IMR-90 (cell line): ENCODE data around the gene HSP90AA1. TPM values are rescaled to one million over a fixed set of nuclear protein-coding genes. Genes with fewer than 3 reads are reported as not detected.

Experiments used
- ATAC-seq: fragments of 200-7000 bp; cut with Tn5 transposase; 2 replicates; pipeline ENCODE4 v1.9.1; 2020; ENCODE audit warnings: low read depth, mild to moderate bottlenecking, moderate library complexity
- BruUV-seq: library from RNA; stranded (reverse); fragments of 400-500 nt; replicated peaks from 2 replicates; lab custom pipeline; 2021; lab: Mats Ljungman, UMichigan
- CTCF ChIA-PET: fragments of 300-600 bp; formaldehyde crosslinking; extraction: SDS; loops from one replicate; lab custom pipeline; 2021; ENCODE audit warnings: antibody characterized with exemption; lab: Yijun Ruan, JAX
- POLR2A ChIA-PET: fragments of 300-600 bp; sonication (Branson Sonifier 250); formaldehyde crosslinking; loops from one replicate; lab custom pipeline; 2022; ENCODE audit warnings: antibody characterized with exemption; ENCODE audit not compliant: unreplicated experiment; lab: Charles Lee
- DNase-seq: peaks from one replicate; pipeline ENCODE4 v3.0.0; 2013
- H2AFZ ChIP-seq: replicated peaks from 2 replicates; pipeline ENCODE3; 2013; ENCODE audit warnings: low read length, mild to moderate bottlenecking; ENCODE audit not compliant: poor library complexity
- H2AK5ac ChIP-seq: 2 replicates; pipeline ENCODE4 v1.6.1; 2013; ENCODE audit warnings: low read depth, low read length, inconsistent platforms
- H2AK9ac ChIP-seq: replicated peaks from 2 replicates; pipeline ENCODE3; 2013; ENCODE audit warnings: mild to moderate bottlenecking, low read depth, low read length, moderate library complexity; ENCODE audit not compliant: poor library complexity
- H2BK120ac ChIP-seq: 2 replicates; pipeline ENCODE4 v1.6.1; 2013; ENCODE audit warnings: low read depth, low read length, inconsistent platforms
- H2BK15ac ChIP-seq: 3 replicates; pipeline ENCODE4 v1.6.1; 2013; ENCODE audit warnings: low read depth, low read length, inconsistent platforms
- H2BK20ac ChIP-seq: 2 replicates; pipeline ENCODE4 v1.6.1; 2013; ENCODE audit warnings: low read depth, mild to moderate bottlenecking, inconsistent platforms, low read length, moderate library complexity
- H2BK5ac ChIP-seq: 2 replicates; pipeline ENCODE4 v1.6.1; 2013; ENCODE audit warnings: mild to moderate bottlenecking, low read depth, low read length, inconsistent platforms; ENCODE audit not compliant: poor library complexity, severe bottlenecking
- H3K14ac ChIP-seq: replicated peaks from 2 replicates; pipeline ENCODE4 v1.6.1; 2013; ENCODE audit warnings: low read depth, low read length, inconsistent platforms
- H3K18ac ChIP-seq: 2 replicates; pipeline ENCODE4 v1.6.1; 2013; ENCODE audit warnings: low read depth, low read length, control low read depth
- H3K23ac ChIP-seq: 2 replicates; pipeline ENCODE4 v1.6.1; 2013; ENCODE audit warnings: low read depth, low read length, inconsistent platforms
- H3K27ac ChIP-seq: 2 replicates; pipeline ENCODE4 v1.5.1; 2013; ENCODE audit warnings: mild to moderate bottlenecking, control low read depth, low read length; ENCODE audit not compliant: insufficient read depth
- H3K27me3 ChIP-seq: 2 replicates; pipeline ENCODE4 v1.6.1; 2013; ENCODE audit warnings: low read length; ENCODE audit not compliant: control insufficient read depth, insufficient read depth
- H3K36me3 ChIP-seq: 2 replicates; pipeline ENCODE4 v1.6.1; 2013; ENCODE audit warnings: low read length, mixed read lengths; ENCODE audit not compliant: control insufficient read depth, insufficient read depth
- H3K4ac ChIP-seq: 2 replicates; pipeline ENCODE4 v1.6.1; 2013; ENCODE audit warnings: low read depth, low read length, inconsistent platforms
- H3K4me1 ChIP-seq: 2 replicates; pipeline ENCODE4 v1.6.1; 2013; ENCODE audit warnings: low read length, mixed read lengths; ENCODE audit not compliant: control insufficient read depth, insufficient read depth
- H3K4me2 ChIP-seq: 2 replicates; pipeline ENCODE4 v1.6.1; 2013; ENCODE audit warnings: low read depth, mild to moderate bottlenecking, control low read depth, low read length, moderate library complexity
- H3K4me3 ChIP-seq: 2 replicates; pipeline ENCODE4 v1.5.1; 2013; ENCODE audit warnings: low read depth, mild to moderate bottlenecking, control low read depth, low read length, moderate library complexity; ENCODE audit not compliant: insufficient read depth
- H3K56ac ChIP-seq: 2 replicates; pipeline ENCODE4 v1.6.1; 2013; ENCODE audit warnings: low read length, inconsistent platforms; ENCODE audit not compliant: insufficient read depth; ENCODE audit errors: extremely low read depth
- H3K79me1 ChIP-seq, 2 experiments: 2 replicates each; pipeline ENCODE4 v1.6.1; 2013; ENCODE audit warnings: low read length in 2 of 2, inconsistent platforms in 1 of 2, low read depth in 1 of 2
- H3K9ac ChIP-seq: 2 replicates; pipeline ENCODE4 v1.6.1; 2013; ENCODE audit warnings: low read depth, low read length, control low read depth
- H3K9me1 ChIP-seq: 2 replicates; pipeline ENCODE4 v1.6.1; 2013; ENCODE audit warnings: low read length, inconsistent platforms; ENCODE audit not compliant: insufficient read depth
- H3K9me3 ChIP-seq: 2 replicates; pipeline ENCODE4 v1.6.1; 2013; ENCODE audit warnings: low read length; ENCODE audit not compliant: control insufficient read depth, insufficient read depth
- H4K20me1 ChIP-seq: 2 replicates; pipeline ENCODE4 v1.6.1; 2013; ENCODE audit warnings: low read length, inconsistent platforms; ENCODE audit not compliant: insufficient read depth
- H4K5ac ChIP-seq: 2 replicates; pipeline ENCODE4 v1.6.1; 2013; ENCODE audit warnings: mild to moderate bottlenecking, low read depth, low read length, control low read depth
- H4K8ac ChIP-seq, 2 experiments: 2 replicates each; pipeline ENCODE4 v1.6.1; 2013; ENCODE audit warnings: low read depth in 2 of 2, low read length in 2 of 2, control low read depth in 1 of 2, inconsistent platforms in 1 of 2
- H4K91ac ChIP-seq: 2 replicates; pipeline ENCODE4 v1.6.1; 2013; ENCODE audit warnings: low read depth, low read length, inconsistent platforms; ENCODE audit not compliant: insufficient read depth
- BHLHE40 ChIP-seq: fragments of 150-350 bp; IDR thresholded peaks from 2 replicates; pipeline ENCODE4 v1.6.1; 2016; ENCODE audit warnings: mild to moderate bottlenecking, low read depth, low read length
- CEBPB ChIP-seq: IDR thresholded peaks from 2 replicates; pipeline ENCODE4 v1.6.1; 2012; ENCODE audit warnings: low read depth, low read length, improper control_type of control experiment
- FOS ChIP-seq: fragments of 150-350 bp; IDR thresholded peaks from 2 replicates; pipeline ENCODE4 v1.6.1; 2016; ENCODE audit warnings: low read depth, low read length
- MAZ ChIP-seq: IDR thresholded peaks from 2 replicates; pipeline ENCODE4 v1.6.1; 2012; ENCODE audit warnings: low read depth, mild to moderate bottlenecking, low read length, improper control_type of control experiment, moderate library complexity, borderline replicate concordance
- POLR2A ChIP-seq: IDR thresholded peaks from 2 replicates; pipeline ENCODE4 v1.6.1; 2012; ENCODE audit warnings: mild to moderate bottlenecking, low read depth, low read length
- RAD21 ChIP-seq: IDR thresholded peaks from 2 replicates; pipeline ENCODE4 v1.6.1; 2012; ENCODE audit warnings: low read length, improper control_type of control experiment
- SMC3 ChIP-seq: fragments of 150-350 bp; IDR thresholded peaks from 2 replicates; pipeline ENCODE4 v1.6.1; 2016; ENCODE audit warnings: low read depth, mild to moderate bottlenecking, antibody characterized with exemption, low read length, moderate library complexity
- dilution Hi-C: fragments of 300-500 bp; cut with HindIII; formaldehyde crosslinking; loops from one replicate; pipeline ENCODE4 v1.14.3; 2018; ENCODE audit warnings: low sequenced_read_pairs; ENCODE audit not compliant: unreplicated experiment
- in situ Hi-C: fragments of 300-500 bp; cut with MboI; formaldehyde crosslinking; loops from 3 replicates; pipeline ENCODE4 v1.14.3; 2019; ENCODE audit warnings: low sequenced_read_pairs, inconsistent platforms, mixed read lengths
- intact Hi-C: fragments of 100-400 bp; cut with micrococcal nuclease; formaldehyde crosslinking; loops from 2 replicates; pipeline ENCODE4 v1.10.0; 2022
- polyA plus RNA-seq, 3 experiments: library from polyadenylated mRNA; depleted of rRNA; stranded (reverse); fragments of >200 nt; gene quantifications; 2 replicates each; pipeline ENCODE4 v1.2.3, GENCODE V29; 2012; ENCODE audit warnings: low replicate concordance in 1 of 3
- total RNA-seq: library from RNA; depleted of rRNA; stranded (reverse); fragments of >200 nt; gene quantifications from 2 replicates; pipeline ENCODE4 v1.2.3, GENCODE V29; 2012
- TF ChIP-seq, protein P1 (sequence below): fragments of 150-350 bp; IDR thresholded peaks from 2 replicates; pipeline ENCODE4 v1.6.1; 2016; ENCODE audit warnings: low read depth, mild to moderate bottlenecking, low read length, moderate library complexity, borderline replicate concordance
- TF ChIP-seq, protein P2 (sequence below): fragments of 150-350 bp; IDR thresholded peaks from 2 replicates; pipeline ENCODE4 v1.6.1; 2017; ENCODE audit warnings: mild to moderate bottlenecking, antibody characterized with exemption, low read length, low read depth

Gene HSP90AA1
- total and polyA plus RNA-seq, 2 of the 4 experiments (the other 2 are of a cell fraction), result 535 to 578 TPM

DNA sequence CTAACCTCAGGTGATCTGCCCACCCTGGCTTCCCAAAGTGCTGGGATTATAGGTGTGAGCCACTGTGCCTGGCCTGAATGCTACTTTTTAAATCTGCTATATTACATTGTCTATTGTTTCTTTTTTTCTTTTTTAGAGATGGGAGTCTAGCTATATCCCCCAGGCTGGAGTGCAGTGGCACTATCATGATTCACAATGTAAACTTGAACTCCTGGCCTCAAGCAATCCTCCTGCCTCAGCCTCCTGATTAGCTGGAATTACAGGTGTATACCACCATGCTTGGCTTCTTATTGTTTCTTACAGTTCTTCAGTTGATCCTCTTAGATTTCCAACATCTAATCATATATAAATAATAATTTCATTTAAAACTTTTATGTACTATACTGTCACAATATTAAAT lies 37.6 kb upstream of the HSP90AA1 start:
- Histone ChIP-seq H4K8ac (no peak overlapping the region), H3K79me1 (no peaks in the 10 kb centered on the region), H2AK5ac (no peak overlapping the region), H3K56ac (no peak overlapping the region), H3K27me3 (no peaks in the 10 kb centered on the region), H3K4me1 (no peaks in the 10 kb centered on the region), H2BK120ac (no peak overlapping the region), H3K14ac (no peak overlapping the region), H3K4me3 (no peak overlapping the region), H3K4me2 (no peak overlapping the region), H2AK9ac (no peak overlapping the region), H3K27ac (no peak overlapping the region), H3K23ac (no peak overlapping the region), H3K9ac (no peak overlapping the region), H4K20me1 (no peaks in the 10 kb centered on the region), H3K36me3 (no peaks in the 10 kb centered on the region), H2BK20ac (no peak overlapping the region), H4K91ac (no peak overlapping the region), H4K5ac (no peak overlapping the region), H3K9me3 (no peaks in the 10 kb centered on the region), H2BK5ac (no peak overlapping the region), H3K9me1 (no peaks in the 10 kb centered on the region), H2AFZ (no peak overlapping the region), H2BK15ac (no peak overlapping the region), H3K18ac (no peak overlapping the region), H3K4ac (no peak overlapping the region)
- ATAC-seq, result no peak
- dilution Hi-C loops, result no loop called here
- CTCF ChIA-PET, result no interaction called here
- BruUV-seq, result no TSS peak
- no peak for TF ChIP-seq BHLHE40
- TF ChIP-seq, protein P1, sequence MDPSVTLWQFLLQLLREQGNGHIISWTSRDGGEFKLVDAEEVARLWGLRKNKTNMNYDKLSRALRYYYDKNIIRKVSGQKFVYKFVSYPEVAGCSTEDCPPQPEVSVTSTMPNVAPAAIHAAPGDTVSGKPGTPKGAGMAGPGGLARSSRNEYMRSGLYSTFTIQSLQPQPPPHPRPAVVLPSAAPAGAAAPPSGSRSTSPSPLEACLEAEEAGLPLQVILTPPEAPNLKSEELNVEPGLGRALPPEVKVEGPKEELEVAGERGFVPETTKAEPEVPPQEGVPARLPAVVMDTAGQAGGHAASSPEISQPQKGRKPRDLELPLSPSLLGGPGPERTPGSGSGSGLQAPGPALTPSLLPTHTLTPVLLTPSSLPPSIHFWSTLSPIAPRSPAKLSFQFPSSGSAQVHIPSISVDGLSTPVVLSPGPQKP, result no peak
- TF ChIP-seq, protein P2, sequence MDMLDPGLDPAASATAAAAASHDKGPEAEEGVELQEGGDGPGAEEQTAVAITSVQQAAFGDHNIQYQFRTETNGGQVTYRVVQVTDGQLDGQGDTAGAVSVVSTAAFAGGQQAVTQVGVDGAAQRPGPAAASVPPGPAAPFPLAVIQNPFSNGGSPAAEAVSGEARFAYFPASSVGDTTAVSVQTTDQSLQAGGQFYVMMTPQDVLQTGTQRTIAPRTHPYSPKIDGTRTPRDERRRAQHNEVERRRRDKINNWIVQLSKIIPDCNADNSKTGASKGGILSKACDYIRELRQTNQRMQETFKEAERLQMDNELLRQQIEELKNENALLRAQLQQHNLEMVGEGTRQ, result no peak
- no peak for TF ChIP-seq SMC3
- TF ChIP-seq CEBPB, result no peak
- TF ChIP-seq RAD21, result no peak
- TF ChIP-seq FOS, result no peak
- TF ChIP-seq POLR2A, result no peak
- no peak for TF ChIP-seq MAZ
- no peak for DNase-seq
- POLR2A ChIA-PET, result no interaction called here
- intact Hi-C loops, result no loop called here
- in situ Hi-C loops, result no loop called here
